ENCODE data around the gene MT1M. TPM values are rescaled to one million over a fixed set of nuclear protein-coding genes. Genes with fewer than 3 reads are reported as not detected.

Gene MT1M
- total RNA-seq, 1 donor from 2014 or later: not detected

GRCh38 chr16:56589141-56590039, 43.1 kb upstream of the MT1M start, which contains the start of gene MT3:
Gene MT3, plus strand, starts transcription at chr16:56589528. Its CDS starts 63 bp downstream, at chr16:56589591.
- H3K4me1 Mint-ChIP-seq (ENCODE audit: unreplicated experiment): peaks cover 13% of the 10 kb centered on the region
- no peak for DNase-seq (ENCODE audit: low spot score)
- peak within 1 kb of the TSS; percentile 78 for H3K4me3 Mint-ChIP-seq (ENCODE audit: unreplicated experiment)
- H3K9me3 Mint-ChIP-seq (ENCODE audit: unreplicated experiment): no peaks in the 10 kb centered on the region
- no peaks in the 10 kb centered on the region for H3K36me3 Mint-ChIP-seq (ENCODE audit: low read depth, unreplicated experiment)
- no peak for TF ChIP-seq CTCF (IDR thresholded peaks at IDR 0.05; ENCODE audit: unreplicated experiment)
- H3K27me3 Mint-ChIP-seq (ENCODE audit: unreplicated experiment): peaks cover 27% of the 10 kb centered on the region
- H3K27ac Mint-ChIP-seq (ENCODE audit: unreplicated experiment): no peak within 1 kb of the TSS

GRCh38 chr16:56591377-56592060, 40.9 kb upstream of the MT1M start:
- Mint-ChIP-seq H3K27me3 (ENCODE audit: unreplicated experiment) (peaks cover 27% of the 10 kb centered on the region), H3K9me3 (ENCODE audit: unreplicated experiment) (no peaks in the 10 kb centered on the region), H3K4me1 (ENCODE audit: unreplicated experiment) (peaks cover 13% of the 10 kb centered on the region), H3K27ac (ENCODE audit: unreplicated experiment) (no peak overlapping the region), H3K4me3 (ENCODE audit: unreplicated experiment) (no peak overlapping the region), H3K36me3 (ENCODE audit: low read depth, unreplicated experiment) (no peaks in the 10 kb centered on the region)
- DNase-seq (ENCODE audit: low spot score): no peak
- no peak for TF ChIP-seq CTCF (IDR thresholded peaks at IDR 0.05; ENCODE audit: unreplicated experiment)

GRCh38 chr16:56593573-56594291, 38.7 kb upstream of the MT1M start:
- no peak overlapping the region for H3K4me3 Mint-ChIP-seq (ENCODE audit: unreplicated experiment)
- no peaks in the 10 kb centered on the region for H3K9me3 Mint-ChIP-seq (ENCODE audit: unreplicated experiment)
- DNase-seq (ENCODE audit: low spot score): no peak
- no peaks in the 10 kb centered on the region for H3K36me3 Mint-ChIP-seq (ENCODE audit: low read depth, unreplicated experiment)
- H3K4me1 Mint-ChIP-seq (ENCODE audit: unreplicated experiment): peaks cover 11% of the 10 kb centered on the region
- peaks cover 14% of the 10 kb centered on the region for H3K27me3 Mint-ChIP-seq (ENCODE audit: unreplicated experiment)
- TF ChIP-seq CTCF (IDR thresholded peaks at IDR 0.05; ENCODE audit: unreplicated experiment): no peak
- H3K27ac Mint-ChIP-seq (ENCODE audit: unreplicated experiment): no peak overlapping the region

DNA sequence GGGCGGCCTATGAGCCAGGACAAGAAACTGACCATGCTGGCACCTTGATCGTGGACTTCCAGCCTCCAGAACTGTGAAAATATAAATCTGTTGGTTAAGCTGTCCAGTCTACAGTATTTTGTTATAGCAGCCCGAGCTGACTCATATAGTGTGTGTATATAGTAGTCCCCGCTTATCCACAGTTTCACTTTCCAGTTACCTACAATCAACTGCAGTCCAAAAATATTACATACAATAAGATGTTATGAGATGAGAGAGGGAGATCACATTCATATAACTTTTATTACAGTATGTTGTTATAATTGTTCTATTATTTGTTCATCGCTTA, 38.2 kb upstream of the MT1M start:
- no peak for DNase-seq (ENCODE audit: low spot score)
- peaks cover 9% of the 10 kb centered on the region for H3K4me1 Mint-ChIP-seq (ENCODE audit: unreplicated experiment)
- no peak overlapping the region for H3K27ac Mint-ChIP-seq (ENCODE audit: unreplicated experiment)
- no peaks in the 10 kb centered on the region for H3K36me3 Mint-ChIP-seq (ENCODE audit: low read depth, unreplicated experiment)
- H3K9me3 Mint-ChIP-seq (ENCODE audit: unreplicated experiment): no peaks in the 10 kb centered on the region
- H3K4me3 Mint-ChIP-seq (ENCODE audit: unreplicated experiment): no peak overlapping the region
- no peak for TF ChIP-seq CTCF (IDR thresholded peaks at IDR 0.05; ENCODE audit: unreplicated experiment)
- H3K27me3 Mint-ChIP-seq (ENCODE audit: unreplicated experiment): peaks cover 12% of the 10 kb centered on the region

Measured in endothelial cell (in vitro differentiated cells).